Vagina (tissue), 2 donors: ENCODE data around the gene MGMT. TPM values are rescaled to one million over a fixed set of nuclear protein-coding genes. Genes with fewer than 3 reads are reported as not detected.
A peak's percentile ranks its signal among the peaks of the same experiment; 100 is the strongest.

ENCODE experiments used
- DNase-seq, 2 donors: peaks; one replicate each; pipeline ENCODE4 v3.0.0-alpha.2; 2017; ENCODE audit errors: extremely low spot score in 2 of 2
- H3K27ac ChIP-seq: fragments of 200-600 bp; sonication (generic); one replicate; pipeline ENCODE4 v1.5.1; 2019
- H3K27me3 ChIP-seq: fragments of 200-600 bp; sonication (generic); one replicate; pipeline ENCODE4 v1.5.1; 2019
- H3K36me3 ChIP-seq, 2 donors: fragments of 200-600 bp; sonication (generic); one replicate each; pipeline ENCODE4 v1.5.1; 2017 to 2019
- H3K4me1 ChIP-seq: fragments of 200-600 bp; sonication (generic); one replicate; pipeline ENCODE4 v1.5.1; 2019
- H3K4me3 ChIP-seq, 2 donors: fragments of 200-600 bp; sonication (generic); 1 replicate in 1 of 2; 2 replicates in 1 of 2; pipeline ENCODE4 v1.5.1; 2016 to 2019
- H3K9me3 ChIP-seq: fragments of 200-600 bp; sonication (generic); one replicate; pipeline ENCODE4 v1.5.1; 2019
- POLR2A ChIP-seq, 2 donors: fragments of 450-650 bp; IDR thresholded peaks; one replicate each; pipeline ENCODE4 v1.6.1; 2017; ENCODE audit warnings: antibody characterized with exemption in 2 of 2, mild to moderate bottlenecking in 2 of 2, moderate library complexity in 2 of 2
- POLR2AphosphoS5 ChIP-seq, 2 donors: sonication (generic); formaldehyde crosslinking; IDR thresholded peaks; one replicate each; pipeline ENCODE4 v1.9.0; 2017; ENCODE audit warnings: antibody characterized with exemption in 2 of 2, mild to moderate bottlenecking in 2 of 2, low read depth in 1 of 2; ENCODE audit not compliant: insufficient read depth in 1 of 2
- intact Hi-C: fragments of 100-400 bp; cut with DNase I; formaldehyde crosslinking; loops from one replicate; pipeline ENCODE4 v1.15.1; 2023
- total RNA-seq: library from RNA; depleted of rRNA; stranded (reverse); fragments of >200 nt; gene quantifications from one replicate; pipeline ENCODE4 v1.2.3, GENCODE V29; 2016
- TF ChIP-seq, protein P1 (sequence below), 3 experiments: fragments of 450-650 bp in 2 of 3; fragments of 200-600 bp in 1 of 3; sonication (generic) in 1 of 3; IDR thresholded peaks; one replicate each; pipeline ENCODE4 v1.5.1; 2017 to 2019; ENCODE audit warnings: antibody characterized with exemption in 3 of 3, mild to moderate bottlenecking in 2 of 3, moderate library complexity in 2 of 3

MGMT gene
- total RNA-seq, 1 donor from 2014 or later: 16.0 TPM

DNA sequence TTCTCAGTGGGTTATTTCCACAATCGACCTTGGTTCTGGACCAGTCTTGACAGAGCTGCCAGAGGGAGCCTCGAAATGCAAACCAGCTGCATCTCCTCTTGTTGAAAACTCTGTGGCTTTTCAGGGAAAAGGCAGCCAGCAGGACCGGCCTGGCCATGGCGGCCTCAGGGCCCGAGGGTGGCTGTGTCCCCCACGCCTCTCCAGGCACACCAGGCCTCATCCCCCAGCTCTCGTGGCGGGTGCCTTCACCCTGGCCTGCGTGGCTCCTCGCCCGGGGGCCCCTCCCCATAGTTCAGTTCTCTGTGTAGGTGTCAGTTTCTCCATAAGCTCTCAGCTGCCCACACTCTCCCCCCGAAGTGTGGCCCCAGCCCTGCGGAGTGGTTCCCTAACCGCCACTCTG lies 63.5 kb downstream of the MGMT start:
- Histone ChIP-seq H3K9me3 (no peaks in the 10 kb centered on the region), H3K27ac (no peak overlapping the region), H3K36me3 (no peaks in the 10 kb centered on the region), H3K4me1 (peaks cover 14% of the 10 kb centered on the region), H3K27me3 (no peaks in the 10 kb centered on the region), H3K4me3 (no peak overlapping the region)
- DNase-seq: no peak
- intact Hi-C loops: no loop called here
- no peak for TF ChIP-seq POLR2AphosphoS5 (IDR thresholded peaks at IDR 0.05; ENCODE audit: insufficient read depth in 1 of 2, low read depth in 1 of 2)
- TF ChIP-seq, protein P1, sequence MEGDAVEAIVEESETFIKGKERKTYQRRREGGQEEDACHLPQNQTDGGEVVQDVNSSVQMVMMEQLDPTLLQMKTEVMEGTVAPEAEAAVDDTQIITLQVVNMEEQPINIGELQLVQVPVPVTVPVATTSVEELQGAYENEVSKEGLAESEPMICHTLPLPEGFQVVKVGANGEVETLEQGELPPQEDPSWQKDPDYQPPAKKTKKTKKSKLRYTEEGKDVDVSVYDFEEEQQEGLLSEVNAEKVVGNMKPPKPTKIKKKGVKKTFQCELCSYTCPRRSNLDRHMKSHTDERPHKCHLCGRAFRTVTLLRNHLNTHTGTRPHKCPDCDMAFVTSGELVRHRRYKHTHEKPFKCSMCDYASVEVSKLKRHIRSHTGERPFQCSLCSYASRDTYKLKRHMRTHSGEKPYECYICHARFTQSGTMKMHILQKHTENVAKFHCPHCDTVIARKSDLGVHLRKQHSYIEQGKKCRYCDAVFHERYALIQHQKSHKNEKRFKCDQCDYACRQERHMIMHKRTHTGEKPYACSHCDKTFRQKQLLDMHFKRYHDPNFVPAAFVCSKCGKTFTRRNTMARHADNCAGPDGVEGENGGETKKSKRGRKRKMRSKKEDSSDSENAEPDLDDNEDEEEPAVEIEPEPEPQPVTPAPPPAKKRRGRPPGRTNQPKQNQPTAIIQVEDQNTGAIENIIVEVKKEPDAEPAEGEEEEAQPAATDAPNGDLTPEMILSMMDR (IDR thresholded peaks at IDR 0.05): no peak
- no peak for TF ChIP-seq POLR2A (IDR thresholded peaks at IDR 0.05)

DNA sequence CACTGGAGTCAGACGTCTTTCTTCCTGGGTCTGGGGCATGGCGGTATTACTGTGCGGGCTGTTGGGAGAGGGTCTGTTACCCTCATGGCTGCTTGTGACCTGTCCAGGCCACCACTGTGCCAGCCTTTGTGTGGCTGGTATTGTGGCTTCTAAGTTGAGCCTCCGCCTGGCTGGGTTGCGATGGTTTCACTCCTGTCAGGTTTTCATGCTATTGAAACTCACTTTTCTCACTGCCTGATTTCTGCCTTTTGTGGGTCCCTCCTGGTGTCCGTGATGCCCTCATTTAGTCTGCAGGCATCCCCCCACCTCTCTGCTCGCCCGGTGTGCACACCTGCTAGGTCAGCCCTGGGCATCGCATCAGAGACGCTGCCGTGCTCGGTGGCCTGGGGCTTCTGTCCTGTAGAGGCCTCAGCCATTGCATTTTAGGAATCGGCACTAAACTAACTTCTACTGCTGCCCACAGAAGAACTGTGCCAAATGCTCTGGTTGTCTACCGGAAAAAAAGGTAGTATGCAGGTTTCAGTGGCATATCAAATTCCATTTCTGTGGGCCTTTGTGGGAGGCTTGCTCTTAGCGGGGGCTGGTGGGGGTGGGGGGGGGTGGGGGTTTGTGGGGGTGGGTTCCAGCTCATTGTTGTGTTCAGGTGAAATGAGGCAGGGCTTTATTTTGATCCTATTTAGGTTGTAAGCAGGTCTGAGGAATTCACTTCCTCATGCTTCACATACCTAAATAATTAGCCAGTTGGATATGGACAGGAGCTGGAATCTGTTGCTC lies 64.3 kb downstream of the MGMT start:
- no peak overlapping the region for H3K4me3 ChIP-seq
- H3K27me3 ChIP-seq: no peaks in the 10 kb centered on the region
- no peaks in the 10 kb centered on the region for H3K36me3 ChIP-seq
- no peaks in the 10 kb centered on the region for H3K9me3 ChIP-seq
- no peak overlapping the region for H3K27ac ChIP-seq
- peaks cover 6% of the 10 kb centered on the region for H3K4me1 ChIP-seq
- TF ChIP-seq POLR2A (IDR thresholded peaks at IDR 0.05) (no peak), POLR2AphosphoS5 (IDR thresholded peaks at IDR 0.05; ENCODE audit: insufficient read depth in 1 of 2, low read depth in 1 of 2) (no peak)
- TF ChIP-seq, protein P1 (IDR thresholded peaks at IDR 0.05): no peak
- intact Hi-C loops: no loop called here
- DNase-seq: no peak

DNA sequence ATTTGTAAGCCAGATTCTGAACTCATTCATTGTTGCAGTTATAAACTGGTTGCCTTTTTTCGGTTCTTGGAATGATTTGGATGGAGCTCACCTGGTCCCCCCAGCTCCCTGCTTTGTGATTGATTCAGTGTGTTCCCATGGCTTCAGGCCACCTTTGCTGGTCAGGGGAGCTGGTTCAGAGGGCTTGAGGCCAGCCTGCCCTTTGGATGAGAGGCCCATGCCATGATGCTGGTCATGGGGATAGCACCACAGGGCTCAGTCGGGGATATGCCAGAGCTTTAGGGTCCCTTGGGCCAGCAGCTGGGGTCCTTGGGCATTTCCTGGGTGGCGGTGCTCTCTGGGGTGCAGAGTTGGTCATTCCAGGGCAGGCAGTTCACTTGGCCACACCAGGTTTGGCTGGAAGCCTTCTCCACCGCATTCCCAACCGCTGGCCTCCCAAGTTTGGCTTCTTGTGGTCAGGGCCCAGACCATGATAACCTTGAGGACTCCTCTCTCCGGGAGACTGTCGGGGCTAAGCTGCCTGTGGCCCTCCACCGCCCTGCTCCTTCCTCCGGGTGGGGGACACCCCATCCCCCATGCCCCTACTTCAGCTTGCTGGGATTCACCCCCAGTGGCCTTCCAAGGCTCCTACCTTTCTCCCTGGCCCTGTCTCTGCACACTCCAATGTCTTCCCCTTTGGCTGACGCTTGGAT lies 65.1 kb downstream of the MGMT start:
- H3K9me3 ChIP-seq: no peaks in the 10 kb centered on the region
- intact Hi-C loops: no loop called here
- no peak for DNase-seq
- H3K27me3 ChIP-seq: no peaks in the 10 kb centered on the region
- H3K4me3 ChIP-seq: no peak overlapping the region
- H3K4me1 ChIP-seq: peaks cover 5% of the 10 kb centered on the region
- H3K27ac ChIP-seq: no peak overlapping the region
- TF ChIP-seq POLR2A (IDR thresholded peaks at IDR 0.05): no peak
- TF ChIP-seq, protein P1 (IDR thresholded peaks at IDR 0.05): no peak
- no peak for TF ChIP-seq POLR2AphosphoS5 (IDR thresholded peaks at IDR 0.05; ENCODE audit: insufficient read depth in 1 of 2, low read depth in 1 of 2)
- no peaks in the 10 kb centered on the region for H3K36me3 ChIP-seq

DNA sequence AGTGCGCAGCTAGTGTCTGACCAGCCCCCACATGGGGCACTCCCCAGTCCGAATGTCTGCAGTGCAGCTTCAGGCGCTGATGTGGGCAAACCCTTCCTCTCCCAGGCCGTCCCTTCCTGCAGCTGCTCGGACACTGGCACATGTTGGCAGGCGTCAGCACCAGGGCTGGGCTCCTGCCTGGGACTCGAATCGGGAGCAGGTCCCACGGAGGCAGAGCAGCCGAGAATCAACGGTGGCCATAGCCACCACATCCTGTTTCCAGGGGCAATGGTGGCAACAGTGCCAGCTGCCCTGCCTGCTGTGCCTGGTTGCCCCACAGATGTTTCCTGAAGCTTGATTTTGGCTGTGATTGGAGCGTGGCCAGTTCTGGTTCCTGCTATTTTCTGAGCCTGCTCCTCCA lies 65.8 kb downstream of the MGMT start:
- no peak for DNase-seq
- intact Hi-C loops: no loop called here
- TF ChIP-seq, protein P1 (IDR thresholded peaks at IDR 0.05): no peak
- TF ChIP-seq POLR2AphosphoS5 (IDR thresholded peaks at IDR 0.05; ENCODE audit: insufficient read depth in 1 of 2, low read depth in 1 of 2): peak in 1 of 2 donors; percentile 41
- H3K27ac ChIP-seq: no peak overlapping the region
- no peak overlapping the region for H3K4me3 ChIP-seq
- no peaks in the 10 kb centered on the region for H3K27me3 ChIP-seq
- H3K9me3 ChIP-seq: no peaks in the 10 kb centered on the region
- peaks cover 5% of the 10 kb centered on the region for H3K4me1 ChIP-seq
- H3K36me3 ChIP-seq: no peaks in the 10 kb centered on the region

DNA sequence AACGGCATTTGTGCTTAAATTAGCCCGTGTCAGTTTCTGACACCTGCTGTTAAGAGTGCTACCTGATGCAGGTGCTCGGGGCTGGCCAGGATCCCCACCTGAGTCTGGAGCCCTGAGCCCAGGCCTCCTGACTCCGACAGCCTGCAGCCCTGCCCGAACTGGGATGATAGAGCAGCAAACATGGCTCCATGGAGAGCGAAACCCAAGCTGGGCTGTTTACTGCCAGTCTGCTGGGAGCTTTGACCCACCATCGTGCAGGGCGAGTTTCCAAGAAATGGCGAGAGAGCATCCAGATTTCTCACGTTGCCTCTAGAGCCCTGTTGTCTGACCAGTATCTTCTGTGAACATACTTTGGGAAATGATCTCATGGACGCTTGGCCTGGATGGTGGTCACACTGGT lies 66.2 kb downstream of the MGMT start:
- no peak overlapping the region for H3K4me3 ChIP-seq
- H3K36me3 ChIP-seq: no peaks in the 10 kb centered on the region
- no peaks in the 10 kb centered on the region for H3K9me3 ChIP-seq
- TF ChIP-seq POLR2AphosphoS5 (IDR thresholded peaks at IDR 0.05; ENCODE audit: insufficient read depth in 1 of 2, low read depth in 1 of 2) (no peak), POLR2A (IDR thresholded peaks at IDR 0.05) (no peak)
- TF ChIP-seq, protein P1 (IDR thresholded peaks at IDR 0.05): no peak
- H3K4me1 ChIP-seq: peaks cover 5% of the 10 kb centered on the region
- DNase-seq: no peak
- no peak overlapping the region for H3K27ac ChIP-seq
- intact Hi-C loops: no loop called here
- no peaks in the 10 kb centered on the region for H3K27me3 ChIP-seq
